WTC11 (cell line): ENCODE measurements around the gene FNIP2.

Experiments used
- ESRRA ChIP-seq: sonication (generic); formaldehyde crosslinking; IDR thresholded peaks from 2 replicates; pipeline ENCODE4 v1.8.1; 2022; ENCODE audit warnings: mild to moderate bottlenecking, missing genetic modification reagents, borderline replicate concordance
- FOXP4 ChIP-seq: sonication (generic); formaldehyde crosslinking; IDR thresholded peaks from 2 replicates; pipeline ENCODE4 v1.8.0; 2022; ENCODE audit warnings: mild to moderate bottlenecking, missing genetic modification reagents
- GRHL2 ChIP-seq: fragments of 250-450 bp; sonication (Bioruptor Pico); IDR thresholded peaks from 2 replicates; pipeline ENCODE4 v1.8.0; 2022; ENCODE audit warnings: mild to moderate bottlenecking, moderate library complexity; ENCODE audit not compliant: insufficient replicate concordance, severe bottlenecking
- HMGA2 ChIP-seq: fragments of 250-450 bp; sonication (Bioruptor Pico); IDR thresholded peaks from 2 replicates; pipeline ENCODE4 v1.4.0; 2021; ENCODE audit warnings: mild to moderate bottlenecking, moderate library complexity
- MAX ChIP-seq: sonication (generic); formaldehyde crosslinking; IDR thresholded peaks from 2 replicates; pipeline ENCODE4 v1.8.0; 2022; ENCODE audit warnings: mild to moderate bottlenecking, missing genetic modification reagents
- RORB ChIP-seq: fragments of 250-450 bp; sonication (Bioruptor Pico); IDR thresholded peaks from 2 replicates; pipeline ENCODE4 v1.9.0; 2021; ENCODE audit warnings: mild to moderate bottlenecking
- ZNF263 ChIP-seq: sonication (generic); formaldehyde crosslinking; IDR thresholded peaks from 2 replicates; pipeline ENCODE4 v1.8.1; 2022; ENCODE audit warnings: low read depth, mild to moderate bottlenecking, moderate library complexity, missing genetic modification reagents
- TF ChIP-seq, protein P1 (sequence below): fragments of 200-600 bp; IDR thresholded peaks from 2 replicates; pipeline ENCODE4 v1.8.0; 2022; ENCODE audit warnings: antibody characterized with exemption
- TF ChIP-seq, protein P2 (sequence below): sonication (generic); formaldehyde crosslinking; conservative IDR thresholded peaks from 2 replicates; pipeline ENCODE4 v1.8.1; 2022; ENCODE audit warnings: mild to moderate bottlenecking, missing genetic modification reagents
- TF ChIP-seq, protein P3 (sequence below): sonication (generic); formaldehyde crosslinking; IDR thresholded peaks from 2 replicates; pipeline ENCODE4 v1.8.1; 2022; ENCODE audit warnings: mild to moderate bottlenecking, moderate library complexity, missing genetic modification reagents
- TF ChIP-seq, protein P4 (sequence below): sonication (generic); formaldehyde crosslinking; IDR thresholded peaks from 2 replicates; pipeline ENCODE4 v1.8.0; 2023; ENCODE audit warnings: missing genetic modification reagents
- TF ChIP-seq, protein P5 (sequence below): sonication (generic); formaldehyde crosslinking; IDR thresholded peaks from 2 replicates; pipeline ENCODE4 v1.8.0; 2022; ENCODE audit warnings: mild to moderate bottlenecking, missing genetic modification reagents
- TF ChIP-seq, protein P6 (sequence below): sonication (generic); formaldehyde crosslinking; IDR thresholded peaks from 2 replicates; pipeline ENCODE4 v1.8.0; 2022; ENCODE audit warnings: missing genetic modification reagents

DNA sequence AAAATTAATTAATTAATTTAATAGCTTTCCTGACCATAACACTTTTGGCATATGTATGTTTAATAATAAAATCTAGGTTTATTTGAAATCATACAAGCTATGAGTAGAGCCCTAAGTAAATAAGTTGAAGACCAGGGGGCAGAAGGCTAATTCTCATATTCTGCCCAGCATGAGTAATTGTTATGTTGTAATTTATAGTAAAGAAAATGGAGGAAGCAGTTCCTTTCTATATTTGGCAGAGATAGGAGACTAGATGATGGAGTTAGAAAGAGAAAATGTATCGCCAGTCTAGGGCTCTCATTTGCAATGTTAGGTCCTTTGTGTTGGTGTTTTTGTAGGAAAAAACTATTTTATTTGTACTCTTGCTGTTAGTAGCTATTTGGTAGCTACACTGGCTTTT, 89.1 kb downstream of the FNIP2 start:
- no peak for TF ChIP-seq ZNF263 (CRISPR knock-in tag)
- TF ChIP-seq, protein P1, sequence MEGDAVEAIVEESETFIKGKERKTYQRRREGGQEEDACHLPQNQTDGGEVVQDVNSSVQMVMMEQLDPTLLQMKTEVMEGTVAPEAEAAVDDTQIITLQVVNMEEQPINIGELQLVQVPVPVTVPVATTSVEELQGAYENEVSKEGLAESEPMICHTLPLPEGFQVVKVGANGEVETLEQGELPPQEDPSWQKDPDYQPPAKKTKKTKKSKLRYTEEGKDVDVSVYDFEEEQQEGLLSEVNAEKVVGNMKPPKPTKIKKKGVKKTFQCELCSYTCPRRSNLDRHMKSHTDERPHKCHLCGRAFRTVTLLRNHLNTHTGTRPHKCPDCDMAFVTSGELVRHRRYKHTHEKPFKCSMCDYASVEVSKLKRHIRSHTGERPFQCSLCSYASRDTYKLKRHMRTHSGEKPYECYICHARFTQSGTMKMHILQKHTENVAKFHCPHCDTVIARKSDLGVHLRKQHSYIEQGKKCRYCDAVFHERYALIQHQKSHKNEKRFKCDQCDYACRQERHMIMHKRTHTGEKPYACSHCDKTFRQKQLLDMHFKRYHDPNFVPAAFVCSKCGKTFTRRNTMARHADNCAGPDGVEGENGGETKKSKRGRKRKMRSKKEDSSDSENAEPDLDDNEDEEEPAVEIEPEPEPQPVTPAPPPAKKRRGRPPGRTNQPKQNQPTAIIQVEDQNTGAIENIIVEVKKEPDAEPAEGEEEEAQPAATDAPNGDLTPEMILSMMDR: no peak
- TF ChIP-seq GRHL2 (CRISPR knock-in tag): no peak
- no peak for TF ChIP-seq ESRRA (CRISPR knock-in tag)
- TF ChIP-seq MAX (CRISPR knock-in tag): no peak
- TF ChIP-seq, protein P2, sequence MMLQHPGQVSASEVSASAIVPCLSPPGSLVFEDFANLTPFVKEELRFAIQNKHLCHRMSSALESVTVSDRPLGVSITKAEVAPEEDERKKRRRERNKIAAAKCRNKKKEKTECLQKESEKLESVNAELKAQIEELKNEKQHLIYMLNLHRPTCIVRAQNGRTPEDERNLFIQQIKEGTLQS (CRISPR knock-in tag): no peak
- TF ChIP-seq, protein P3, sequence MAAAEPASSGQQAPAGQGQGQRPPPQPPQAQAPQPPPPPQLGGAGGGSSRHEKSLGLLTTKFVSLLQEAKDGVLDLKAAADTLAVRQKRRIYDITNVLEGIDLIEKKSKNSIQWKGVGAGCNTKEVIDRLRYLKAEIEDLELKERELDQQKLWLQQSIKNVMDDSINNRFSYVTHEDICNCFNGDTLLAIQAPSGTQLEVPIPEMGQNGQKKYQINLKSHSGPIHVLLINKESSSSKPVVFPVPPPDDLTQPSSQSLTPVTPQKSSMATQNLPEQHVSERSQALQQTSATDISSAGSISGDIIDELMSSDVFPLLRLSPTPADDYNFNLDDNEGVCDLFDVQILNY: no peak
- TF ChIP-seq HMGA2 (CRISPR knock-in tag): no peak
- TF ChIP-seq RORB (CRISPR knock-in tag): no peak
- TF ChIP-seq FOXP4 (CRISPR knock-in tag): no peak
- TF ChIP-seq, protein P4, sequence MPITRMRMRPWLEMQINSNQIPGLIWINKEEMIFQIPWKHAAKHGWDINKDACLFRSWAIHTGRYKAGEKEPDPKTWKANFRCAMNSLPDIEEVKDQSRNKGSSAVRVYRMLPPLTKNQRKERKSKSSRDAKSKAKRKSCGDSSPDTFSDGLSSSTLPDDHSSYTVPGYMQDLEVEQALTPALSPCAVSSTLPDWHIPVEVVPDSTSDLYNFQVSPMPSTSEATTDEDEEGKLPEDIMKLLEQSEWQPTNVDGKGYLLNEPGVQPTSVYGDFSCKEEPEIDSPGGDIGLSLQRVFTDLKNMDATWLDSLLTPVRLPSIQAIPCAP (CRISPR knock-in tag): no peak
- TF ChIP-seq, protein P5, sequence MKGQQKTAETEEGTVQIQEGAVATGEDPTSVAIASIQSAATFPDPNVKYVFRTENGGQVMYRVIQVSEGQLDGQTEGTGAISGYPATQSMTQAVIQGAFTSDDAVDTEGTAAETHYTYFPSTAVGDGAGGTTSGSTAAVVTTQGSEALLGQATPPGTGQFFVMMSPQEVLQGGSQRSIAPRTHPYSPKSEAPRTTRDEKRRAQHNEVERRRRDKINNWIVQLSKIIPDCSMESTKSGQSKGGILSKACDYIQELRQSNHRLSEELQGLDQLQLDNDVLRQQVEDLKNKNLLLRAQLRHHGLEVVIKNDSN (CRISPR knock-in tag): no peak
- TF ChIP-seq, protein P6, sequence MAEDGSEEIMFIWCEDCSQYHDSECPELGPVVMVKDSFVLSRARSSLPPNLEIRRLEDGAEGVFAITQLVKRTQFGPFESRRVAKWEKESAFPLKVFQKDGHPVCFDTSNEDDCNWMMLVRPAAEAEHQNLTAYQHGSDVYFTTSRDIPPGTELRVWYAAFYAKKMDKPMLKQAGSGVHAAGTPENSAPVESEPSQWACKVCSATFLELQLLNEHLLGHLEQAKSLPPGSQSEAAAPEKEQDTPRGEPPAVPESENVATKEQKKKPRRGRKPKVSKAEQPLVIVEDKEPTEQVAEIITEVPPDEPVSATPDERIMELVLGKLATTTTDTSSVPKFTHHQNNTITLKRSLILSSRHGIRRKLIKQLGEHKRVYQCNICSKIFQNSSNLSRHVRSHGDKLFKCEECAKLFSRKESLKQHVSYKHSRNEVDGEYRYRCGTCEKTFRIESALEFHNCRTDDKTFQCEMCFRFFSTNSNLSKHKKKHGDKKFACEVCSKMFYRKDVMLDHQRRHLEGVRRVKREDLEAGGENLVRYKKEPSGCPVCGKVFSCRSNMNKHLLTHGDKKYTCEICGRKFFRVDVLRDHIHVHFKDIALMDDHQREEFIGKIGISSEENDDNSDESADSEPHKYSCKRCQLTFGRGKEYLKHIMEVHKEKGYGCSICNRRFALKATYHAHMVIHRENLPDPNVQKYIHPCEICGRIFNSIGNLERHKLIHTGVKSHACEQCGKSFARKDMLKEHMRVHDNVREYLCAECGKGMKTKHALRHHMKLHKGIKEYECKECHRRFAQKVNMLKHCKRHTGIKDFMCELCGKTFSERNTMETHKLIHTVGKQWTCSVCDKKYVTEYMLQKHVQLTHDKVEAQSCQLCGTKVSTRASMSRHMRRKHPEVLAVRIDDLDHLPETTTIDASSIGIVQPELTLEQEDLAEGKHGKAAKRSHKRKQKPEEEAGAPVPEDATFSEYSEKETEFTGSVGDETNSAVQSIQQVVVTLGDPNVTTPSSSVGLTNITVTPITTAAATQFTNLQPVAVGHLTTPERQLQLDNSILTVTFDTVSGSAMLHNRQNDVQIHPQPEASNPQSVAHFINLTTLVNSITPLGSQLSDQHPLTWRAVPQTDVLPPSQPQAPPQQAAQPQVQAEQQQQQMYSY (CRISPR knock-in tag): no peak
